Measurements from ENCODE around the gene HHATL.

Gene HHATL

DNA sequence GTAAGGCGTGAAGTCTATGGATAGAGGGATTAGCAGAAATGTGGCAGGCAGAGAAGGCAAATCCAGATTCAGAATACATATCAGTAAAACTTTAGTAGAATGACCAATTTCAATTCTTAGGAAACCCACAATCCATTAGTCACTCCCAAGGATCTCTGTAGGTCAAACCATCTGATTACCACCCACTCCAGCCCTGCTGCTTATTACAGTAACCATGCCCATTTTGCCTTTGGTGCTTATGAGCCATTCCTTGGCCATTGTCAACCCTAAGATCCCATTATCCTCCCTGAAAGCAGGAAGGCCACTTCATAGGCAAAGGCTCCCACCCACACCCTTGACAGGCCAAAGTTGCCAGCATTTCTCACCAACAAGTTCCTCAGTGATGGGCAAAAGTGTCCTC lies 22.3 kb downstream of the HHATL start:
- DNase-seq (ENCODE audit: insufficient read length, low spot score) (no peak), FAIRE-seq (no peak)
- TF ChIP-seq, protein P1, sequence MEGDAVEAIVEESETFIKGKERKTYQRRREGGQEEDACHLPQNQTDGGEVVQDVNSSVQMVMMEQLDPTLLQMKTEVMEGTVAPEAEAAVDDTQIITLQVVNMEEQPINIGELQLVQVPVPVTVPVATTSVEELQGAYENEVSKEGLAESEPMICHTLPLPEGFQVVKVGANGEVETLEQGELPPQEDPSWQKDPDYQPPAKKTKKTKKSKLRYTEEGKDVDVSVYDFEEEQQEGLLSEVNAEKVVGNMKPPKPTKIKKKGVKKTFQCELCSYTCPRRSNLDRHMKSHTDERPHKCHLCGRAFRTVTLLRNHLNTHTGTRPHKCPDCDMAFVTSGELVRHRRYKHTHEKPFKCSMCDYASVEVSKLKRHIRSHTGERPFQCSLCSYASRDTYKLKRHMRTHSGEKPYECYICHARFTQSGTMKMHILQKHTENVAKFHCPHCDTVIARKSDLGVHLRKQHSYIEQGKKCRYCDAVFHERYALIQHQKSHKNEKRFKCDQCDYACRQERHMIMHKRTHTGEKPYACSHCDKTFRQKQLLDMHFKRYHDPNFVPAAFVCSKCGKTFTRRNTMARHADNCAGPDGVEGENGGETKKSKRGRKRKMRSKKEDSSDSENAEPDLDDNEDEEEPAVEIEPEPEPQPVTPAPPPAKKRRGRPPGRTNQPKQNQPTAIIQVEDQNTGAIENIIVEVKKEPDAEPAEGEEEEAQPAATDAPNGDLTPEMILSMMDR (IDR thresholded peaks at IDR 0.05; ENCODE audit: insufficient read depth, missing control alignments) = no peak

DNA sequence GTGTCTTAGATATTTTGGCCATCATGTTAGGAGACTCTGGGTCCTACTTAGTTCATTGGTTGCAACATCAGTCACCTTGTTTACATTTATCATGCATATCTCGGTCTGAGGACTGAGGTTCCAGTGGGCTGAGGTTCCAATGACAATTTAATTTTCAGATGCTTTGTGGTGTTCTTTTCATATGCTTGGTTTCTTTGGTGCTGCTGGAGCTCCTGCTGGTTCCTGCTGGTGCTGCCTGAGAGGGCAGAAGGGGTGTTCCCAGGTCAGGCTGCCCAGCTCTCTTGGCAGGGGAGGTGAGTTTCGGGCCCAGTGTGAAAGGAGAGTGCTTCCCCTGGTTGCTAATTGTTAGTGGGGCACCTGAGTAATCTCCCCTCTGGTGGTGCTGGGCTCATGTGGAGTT lies 24.2 kb downstream of the HHATL start:
- no peak for FAIRE-seq
- no peak for DNase-seq (ENCODE audit: insufficient read length, low spot score)
- TF ChIP-seq, protein P1 (IDR thresholded peaks at IDR 0.05; ENCODE audit: insufficient read depth, missing control alignments) = no peak

DNA sequence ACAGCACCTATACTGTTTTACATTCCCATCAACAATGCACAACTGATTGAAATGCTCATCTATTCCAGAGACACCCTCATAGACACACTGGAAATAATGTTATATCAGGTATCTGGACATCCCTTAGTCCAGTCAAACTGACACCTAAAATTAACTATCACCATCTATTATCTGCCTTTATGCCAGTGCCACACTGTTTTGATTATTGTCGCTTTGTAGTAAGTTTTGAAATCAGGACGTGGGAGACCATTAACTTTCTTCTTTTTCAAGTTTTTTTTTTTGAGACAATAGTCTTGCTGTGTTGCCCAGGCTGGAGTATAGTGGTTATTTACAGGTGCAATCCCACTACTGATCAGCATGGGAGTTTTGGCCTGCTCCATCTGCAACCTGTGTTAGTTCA lies 26.7 kb downstream of the HHATL start:
- no peak for FAIRE-seq
- TF ChIP-seq, protein P1 (IDR thresholded peaks at IDR 0.05; ENCODE audit: insufficient read depth, missing control alignments) = no peak
- DNase-seq (ENCODE audit: insufficient read length, low spot score) = no peak

DNA sequence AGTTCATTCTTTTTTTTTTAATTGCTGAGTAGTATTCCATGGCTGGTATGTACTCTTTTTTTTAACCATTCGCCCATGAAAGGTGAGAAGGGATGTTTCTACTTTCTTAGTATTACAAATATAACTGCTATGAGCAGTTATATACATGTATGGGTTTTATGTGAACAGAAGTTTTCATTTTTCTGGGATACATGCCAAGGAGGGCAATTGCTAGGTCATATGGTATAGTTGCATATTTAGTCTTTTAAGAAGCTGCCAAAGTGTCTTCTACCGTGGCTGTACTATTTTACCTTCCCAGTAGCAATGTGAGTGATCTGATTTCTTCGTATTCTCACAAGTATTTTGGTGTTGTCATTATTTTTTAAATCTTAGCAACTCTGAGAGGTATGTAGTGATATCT lies 28.5 kb downstream of the HHATL start:
- FAIRE-seq (no peak), DNase-seq (ENCODE audit: insufficient read length, low spot score) (no peak)
- TF ChIP-seq, protein P1 (IDR thresholded peaks at IDR 0.05; ENCODE audit: insufficient read depth, missing control alignments) = no peak

DNA sequence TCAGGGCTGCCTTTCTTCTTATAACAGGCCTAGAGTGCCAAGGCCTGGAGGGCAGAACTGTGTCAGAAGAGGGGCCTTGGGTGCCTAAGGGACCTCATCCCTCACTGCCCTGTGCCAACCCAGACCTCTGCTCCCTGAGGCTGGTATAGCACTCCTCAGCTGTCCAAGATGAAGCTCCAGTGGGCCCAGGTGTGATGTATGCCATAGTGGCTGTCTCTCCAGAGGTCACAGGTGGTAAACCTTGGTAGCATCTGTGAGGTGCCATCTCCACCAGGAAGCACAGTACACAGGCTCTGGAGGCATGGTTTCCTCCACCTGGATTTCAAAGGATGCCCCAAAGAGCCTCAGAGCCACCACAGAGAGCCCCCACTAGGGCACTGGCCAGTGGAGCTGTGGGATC lies 29.5 kb downstream of the HHATL start:
- no peak for FAIRE-seq
- no peak for DNase-seq (ENCODE audit: insufficient read length, low spot score)
- TF ChIP-seq, protein P1 (IDR thresholded peaks at IDR 0.05; ENCODE audit: insufficient read depth, missing control alignments) = no peak

DNA sequence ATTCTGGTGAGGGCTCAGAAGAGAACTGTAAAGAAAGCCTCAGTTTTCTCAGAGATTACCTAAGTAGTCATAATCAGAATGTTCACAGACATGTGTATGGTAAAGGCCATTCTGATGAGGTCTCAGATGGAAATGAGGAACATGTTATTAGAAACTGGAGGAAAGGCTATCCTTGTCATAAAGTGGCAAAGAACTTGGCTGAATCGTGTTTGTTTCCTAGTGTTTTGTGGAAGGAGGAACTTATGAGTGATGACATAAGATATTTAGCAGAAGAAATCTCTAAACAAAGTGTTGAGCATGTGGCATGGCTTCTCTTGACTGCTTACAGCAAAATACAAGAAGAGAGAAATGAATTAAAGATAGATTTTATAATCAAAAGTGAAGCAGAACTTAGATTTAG lies 30.1 kb downstream of the HHATL start:
- FAIRE-seq = no peak
- no peak for DNase-seq (ENCODE audit: insufficient read length, low spot score)
- TF ChIP-seq, protein P1 (IDR thresholded peaks at IDR 0.05; ENCODE audit: insufficient read depth, missing control alignments) = no peak

DNA sequence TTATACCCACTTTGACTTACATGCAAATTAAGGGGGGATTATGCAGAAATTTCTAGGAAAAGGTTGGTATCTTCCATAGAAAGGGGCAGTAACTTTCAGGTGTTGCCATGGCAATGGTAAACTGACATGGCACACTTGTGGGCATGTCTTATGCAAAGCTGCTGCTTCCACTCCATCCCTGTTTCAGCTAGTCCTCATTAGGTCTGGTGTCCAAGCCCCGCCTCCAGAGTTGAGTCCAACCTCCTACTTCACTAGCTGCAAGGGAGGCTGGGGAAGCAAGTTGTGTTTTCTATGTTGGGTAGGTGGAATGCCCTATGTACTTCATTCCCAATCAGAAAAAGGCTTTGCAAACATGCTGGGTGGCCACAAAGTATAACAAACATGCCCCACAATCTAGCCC lies 31.9 kb downstream of the HHATL start:
- no peak for DNase-seq (ENCODE audit: insufficient read length, low spot score)
- FAIRE-seq = no peak
- TF ChIP-seq, protein P1 (IDR thresholded peaks at IDR 0.05; ENCODE audit: insufficient read depth, missing control alignments) = no peak

All from D721Med (cell line).